Pancreas (tissue), 10 donors: Measurements from ENCODE around the gene HOXB4. TPM values are rescaled to one million over a fixed set of nuclear protein-coding genes. Genes with fewer than 3 reads are reported as not detected.

Experiments used
- ATAC-seq, 4 donors: fragments of 200-7000 bp; cut with Tn5 transposase; one replicate each; pipeline versions ENCODE4 v1.8.0 to v1.9.1; 2020; ENCODE audit warnings: mild to moderate bottlenecking in 4 of 4, moderate library complexity in 4 of 4
- DNase-seq, 6 donors: peaks; one replicate each; pipeline ENCODE4 v3.0.0-alpha.2; 2020
- FAIRE-seq: peaks from 2 replicates; lab custom pipeline; 2012; peaks lifted over from hg19 to GRCh38; lab: Jason Lieb, UNC
- H3K27ac ChIP-seq, 4 donors: fragments of 200-600 bp; sonication (generic); 1 replicate in 3 of 4; 2 replicates in 1 of 4; pipeline versions ENCODE4 v1.5.0 to v1.8.0; 2020
- H3K27me3 ChIP-seq, 4 donors: fragments of 200-600 bp; one replicate each; pipeline ENCODE4 v1.8.0; 2021
- H3K36me3 ChIP-seq, 3 donors: fragments of 200-600 bp; sonication (generic) in 1 of 3; one replicate each; pipeline versions ENCODE4 v1.5.0 to v1.8.0; 2020 to 2021
- H3K4me1 ChIP-seq, 3 donors: fragments of 200-600 bp; one replicate each; pipeline ENCODE4 v1.8.0; 2021
- H3K4me3 ChIP-seq, 4 donors: fragments of 200-600 bp; sonication (generic) in 2 of 4; one replicate each; pipeline versions ENCODE4 v1.5.0 to v1.8.0; 2020 to 2021
- H3K9me3 ChIP-seq, 4 donors: fragments of 200-600 bp; one replicate each; pipeline ENCODE4 v1.8.0; 2021
- WGBS, 2 donors: extraction: QIAGEN DNeasy Blood & Tissue Kit; methylation state at CpG; one replicate each; pipeline ENCODE4 v1.1.7; 2013; 5-methylcytosine and 5-hydroxymethylcytosine counted together
- intact Hi-C, 3 donors: fragments of 100-400 bp; cut with DNase I; formaldehyde crosslinking; loops; one replicate each; pipeline versions ENCODE4 v1.11.1 to v1.14.2; 2022
- polyA plus RNA-seq, 2 donors: library from polyadenylated mRNA; stranded (reverse); fragments of 200-250 nt; gene quantifications; one replicate each; pipeline ENCODE4 v1.2.3, GENCODE V29; 2013
- total RNA-seq, 6 donors: library from RNA; stranded (reverse); fragmentation: NEBNext Ultra II Directional in 4 of 6; extraction: Animal tissue kit (Norgen Biotek cat#: 25700) in 4 of 6; gene quantifications; one replicate each; pipeline versions ENCODE4 v1.2.1 to v1.2.4, GENCODE V29; 2021 to 2023
- TF ChIP-seq, protein P1 (sequence below), 4 donors: fragments of 200-600 bp; sonication (generic) in 3 of 4; IDR thresholded peaks; one replicate each; pipeline versions ENCODE4 v1.5.0 to v1.8.0; 2021; ENCODE audit warnings: antibody characterized with exemption in 4 of 4
- donor health status: healthy with polysubstance abuse.
- donor health status: DM: no; HTN: no; CAD: no; lungs with moderate emphysema.
- donor health status: DM: no; HTN: no; CAD: no.
- donor health status: control.
- donor health status: control.
- donor health status: Bipolar disorder and iron deficiency.
- donor health status: DM: yes; HTN: yes; CAD: no.
- donor health status: DM: no; HTN: no; CAD: no.
- donor health status: DM: no; HTN: no; CAD: no.
- donor health status: DM: yes; HTN: yes; CAD: no.

Gene HOXB4
- total and polyA plus RNA-seq, 8 donors = 0.22 to 2.5 (median 0.78) TPM

DNA sequence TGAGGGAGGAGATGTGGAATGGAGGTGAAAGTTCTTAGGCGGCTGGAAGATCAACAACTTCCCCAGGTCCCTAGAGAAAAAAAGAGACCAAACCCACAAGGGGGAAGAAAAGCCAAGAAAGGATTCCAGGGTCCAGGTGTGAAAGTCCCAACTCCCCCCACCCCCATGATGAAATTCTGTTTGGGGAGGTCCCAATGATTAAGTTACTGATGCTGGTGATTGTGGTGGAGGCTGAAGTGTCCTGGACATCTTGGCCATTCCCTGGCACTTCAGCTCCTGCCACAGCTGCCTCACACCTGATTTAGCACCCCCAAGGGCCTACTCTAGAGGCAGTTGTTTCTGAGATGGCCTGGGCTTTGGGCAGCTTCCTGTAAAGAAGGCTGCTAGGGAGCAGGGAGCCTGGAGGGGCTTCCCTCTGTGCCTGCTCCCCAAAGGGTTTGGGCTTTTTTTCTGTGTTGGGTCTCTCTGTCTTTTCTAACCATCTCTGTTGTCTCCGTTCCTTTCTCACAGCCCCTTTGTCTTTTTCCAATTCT lies 13.1 kb downstream of the HOXB4 start:
- H3K4me3 ChIP-seq = no peak overlapping the region
- no peak for ATAC-seq
- H3K36me3 ChIP-seq = no peaks in the 10 kb centered on the region
- no peaks in the 10 kb centered on the region for H3K9me3 ChIP-seq
- no peak for FAIRE-seq
- TF ChIP-seq, protein P1, sequence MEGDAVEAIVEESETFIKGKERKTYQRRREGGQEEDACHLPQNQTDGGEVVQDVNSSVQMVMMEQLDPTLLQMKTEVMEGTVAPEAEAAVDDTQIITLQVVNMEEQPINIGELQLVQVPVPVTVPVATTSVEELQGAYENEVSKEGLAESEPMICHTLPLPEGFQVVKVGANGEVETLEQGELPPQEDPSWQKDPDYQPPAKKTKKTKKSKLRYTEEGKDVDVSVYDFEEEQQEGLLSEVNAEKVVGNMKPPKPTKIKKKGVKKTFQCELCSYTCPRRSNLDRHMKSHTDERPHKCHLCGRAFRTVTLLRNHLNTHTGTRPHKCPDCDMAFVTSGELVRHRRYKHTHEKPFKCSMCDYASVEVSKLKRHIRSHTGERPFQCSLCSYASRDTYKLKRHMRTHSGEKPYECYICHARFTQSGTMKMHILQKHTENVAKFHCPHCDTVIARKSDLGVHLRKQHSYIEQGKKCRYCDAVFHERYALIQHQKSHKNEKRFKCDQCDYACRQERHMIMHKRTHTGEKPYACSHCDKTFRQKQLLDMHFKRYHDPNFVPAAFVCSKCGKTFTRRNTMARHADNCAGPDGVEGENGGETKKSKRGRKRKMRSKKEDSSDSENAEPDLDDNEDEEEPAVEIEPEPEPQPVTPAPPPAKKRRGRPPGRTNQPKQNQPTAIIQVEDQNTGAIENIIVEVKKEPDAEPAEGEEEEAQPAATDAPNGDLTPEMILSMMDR (IDR thresholded peaks at IDR 0.05) = no peak
- H3K4me1 ChIP-seq = no peaks in the 10 kb centered on the region
- intact Hi-C loops = no loop called here
- H3K27me3 ChIP-seq = peaks cover 0 to 22% (median 2%) of the 10 kb centered on the region in 4 donors
- WGBS, 2 donors = 59 to 66% methylated on average over 2 of the region's 2 CpGs
- DNase-seq = no peak
- no peak overlapping the region for H3K27ac ChIP-seq

DNA sequence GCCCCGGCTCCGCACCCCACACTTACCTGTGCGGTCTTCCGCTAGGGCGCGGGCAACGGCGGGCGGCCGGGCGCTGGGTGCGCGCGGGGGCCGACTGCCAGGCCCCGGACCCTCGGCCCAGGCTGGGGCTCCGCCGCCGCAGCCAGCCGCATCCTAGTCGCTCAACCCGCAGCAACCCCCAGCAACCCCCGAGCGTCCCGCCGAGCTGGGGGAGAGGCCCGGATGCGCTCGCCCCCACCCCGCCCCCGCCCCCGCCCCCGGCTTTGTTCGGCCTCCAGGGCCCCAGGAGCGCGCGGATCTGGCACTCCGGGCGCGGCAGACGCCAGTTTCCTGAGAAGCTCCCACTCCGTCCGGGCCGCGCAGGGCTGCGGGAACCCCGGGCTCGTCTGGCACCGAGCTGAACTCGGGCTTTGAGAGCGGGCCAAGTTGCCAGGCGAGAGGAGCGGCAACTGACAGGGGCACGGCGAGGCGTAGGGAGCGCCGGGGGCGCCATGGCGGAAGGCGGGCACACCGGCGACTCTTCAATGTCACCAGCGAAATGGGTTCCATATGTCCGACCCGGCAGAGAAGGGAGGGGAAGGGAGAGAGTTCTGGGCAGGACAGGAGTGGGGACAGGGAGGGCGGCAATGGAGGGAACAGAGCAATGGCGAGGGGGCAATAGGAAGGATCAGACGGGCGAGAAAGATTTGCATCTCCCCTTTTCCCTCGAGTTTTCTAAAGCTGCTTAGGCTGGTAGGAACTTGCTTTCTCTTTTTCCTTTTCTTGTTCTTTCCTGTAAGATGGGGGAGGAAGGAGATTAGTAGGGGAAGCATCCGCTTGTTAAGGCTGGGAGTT lies 13.7 kb downstream of the HOXB4 start:
- intact Hi-C loops = no loop called here
- Histone ChIP-seq H3K27me3 (peaks cover 0 to 20% (median under 1%) of the 10 kb centered on the region in 4 donors), H3K4me1 (no peaks in the 10 kb centered on the region), H3K9me3 (no peaks in the 10 kb centered on the region), H3K4me3 (peak overlapping the region in 3 of 4 donors; percentile 5 to 34 (median 21)), H3K27ac (peak overlapping the region in 1 of 4 donors; percentile 19), H3K36me3 (no peaks in the 10 kb centered on the region)
- peak in 1 of 6 donors; percentile 66 for DNase-seq
- no peak for FAIRE-seq
- TF ChIP-seq, protein P1 (IDR thresholded peaks at IDR 0.05) = no peak
- ATAC-seq = peak in 1 of 4 donors; percentile 28
- 7 to 9% methylated on average over 43 to 73 of the region's 73 CpGs for WGBS, 2 donors

DNA sequence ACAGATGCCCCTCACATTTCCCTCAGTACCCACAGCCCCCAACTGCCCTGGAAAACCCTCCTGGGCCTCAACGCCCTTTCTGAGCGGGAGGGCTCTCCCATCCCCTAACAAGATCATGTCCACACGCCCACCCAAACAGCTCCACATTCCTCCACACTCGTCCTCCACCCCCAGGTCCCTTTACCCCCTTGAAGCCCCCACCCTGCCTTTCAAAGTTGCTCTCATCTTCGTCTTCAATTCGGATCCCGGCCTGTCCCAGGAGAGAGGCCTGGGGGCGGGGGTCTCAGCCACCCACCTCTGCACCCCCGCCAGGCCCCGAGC lies 14.3 kb downstream of the HOXB4 start:
- WGBS, 2 donors = 20 to 21% methylated on average over 10 of the region's 10 CpGs
- no peak for FAIRE-seq

DNA sequence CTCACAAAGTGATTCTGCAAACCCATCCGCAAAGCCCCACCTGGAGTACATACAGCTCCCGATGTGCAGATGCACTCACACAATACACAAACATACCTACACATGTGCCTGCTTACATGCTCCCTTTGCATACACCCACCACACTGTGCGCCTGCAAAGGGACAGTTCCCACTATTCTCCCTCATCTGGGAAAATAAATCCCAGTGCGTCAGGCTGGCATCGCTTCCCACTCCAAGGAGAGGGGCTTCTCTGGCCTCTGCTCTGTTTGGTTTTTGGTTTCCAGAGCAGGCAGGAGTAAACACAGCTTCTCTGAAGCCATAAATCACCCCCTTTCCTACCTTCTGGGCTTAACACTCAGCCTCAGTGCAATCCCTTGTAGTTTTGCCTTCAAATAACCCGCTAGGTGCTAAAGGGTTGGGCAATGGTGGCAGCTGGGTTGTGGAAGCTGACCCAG lies 14.7 kb downstream of the HOXB4 start:
- Histone ChIP-seq H3K36me3 (no peaks in the 10 kb centered on the region), H3K4me1 (no peaks in the 10 kb centered on the region), H3K4me3 (no peak overlapping the region), H3K9me3 (no peaks in the 10 kb centered on the region), H3K27me3 (peaks cover 0 to 20% (median 0%) of the 10 kb centered on the region in 4 donors), H3K27ac (no peak overlapping the region)
- intact Hi-C loops = no loop called here
- TF ChIP-seq, protein P1 (IDR thresholded peaks at IDR 0.05) = no peak
- no peak for DNase-seq
- ATAC-seq = no peak
- WGBS, 2 donors = 46 to 56% methylated on average over 6 of the region's 6 CpGs
- FAIRE-seq = no peak

More for the DNA sequence above, 14.3 kb downstream of the HOXB4 start:
- Histone ChIP-seq H3K36me3 (no peaks in the 10 kb centered on the region), H3K4me3 (peak overlapping the region in 1 of 4 donors; percentile 34), H3K27me3 (peaks cover 0 to 20% (median 0%) of the 10 kb centered on the region in 4 donors), H3K27ac (no peak overlapping the region), H3K4me1 (no peaks in the 10 kb centered on the region), H3K9me3 (no peaks in the 10 kb centered on the region)
- ATAC-seq (no peak), DNase-seq (no peak)
- intact Hi-C loops = no loop called here
- TF ChIP-seq, protein P1 (IDR thresholded peaks at IDR 0.05) = no peak
